Measurements from ENCODE around the gene KIAA1671. TPM values are rescaled to one million over a fixed set of nuclear protein-coding genes. Genes with fewer than 3 reads are reported as not detected.

The KIAA1671 gene
- total RNA-seq, 1 donor from 2014 or later = 17.3 TPM

GRCh38 chr22:25085930-25086901 lies 133.7 kb downstream of the KIAA1671 start:
- Histone ChIP-seq H4K20me1 (ENCODE audit: low read depth) (peaks cover 43% of the 10 kb centered on the region), H3K79me2 (ENCODE audit: low read depth) (peaks cover 4% of the 10 kb centered on the region), H3K9me3 (ENCODE audit: low read depth) (no peaks in the 10 kb centered on the region), H3K4me1 (peaks cover 12% of the 10 kb centered on the region), H3F3A (ENCODE audit: low read depth) (no peaks in the 10 kb centered on the region), H2AFZ (replicated peaks) (no peak overlapping the region), H3K4me2 (no peak overlapping the region), H3K9ac (no peak overlapping the region), H3K27ac (no peak overlapping the region), H3K36me3 (no peaks in the 10 kb centered on the region), H3K4me3 (no peak overlapping the region), H3K27me3 (no peaks in the 10 kb centered on the region)
- Mint-ChIP-seq H3K27ac (no peak overlapping the region), H3K4me1 (peaks cover 8% of the 10 kb centered on the region), H3K27me3 (ENCODE audit: insufficient read depth, low read depth) (peaks cover 3% of the 10 kb centered on the region), H3K9me3 (no peaks in the 10 kb centered on the region), H3K36me3 (no peaks in the 10 kb centered on the region), H3K4me3 (no peak overlapping the region)
- no peak for DNase-seq (ENCODE audit: low spot score)
- TF ChIP-seq EZH2phosphoT487 (IDR thresholded peaks at IDR 0.05) = no peak
- no peak for TF ChIP-seq CTCF (IDR thresholded peaks at IDR 0.05)
- no peak for TF ChIP-seq EZH2 (IDR thresholded peaks at IDR 0.05)

- Histone ChIP-seq H3K9me3 (ENCODE audit: low read depth) (no peaks in the 10 kb centered on the region), H3K27me3 (no peaks in the 10 kb centered on the region), H3K79me2 (ENCODE audit: low read depth) (peaks cover 4% of the 10 kb centered on the region), H3K27ac (no peak overlapping the region), H3K4me2 (no peak overlapping the region), H3F3A (ENCODE audit: low read depth) (no peaks in the 10 kb centered on the region), H3K4me1 (peaks cover 12% of the 10 kb centered on the region), H3K9ac (no peak overlapping the region), H2AFZ (replicated peaks) (no peak overlapping the region), H4K20me1 (ENCODE audit: low read depth) (peaks cover 39% of the 10 kb centered on the region), H3K36me3 (no peaks in the 10 kb centered on the region), H3K4me3 (no peak overlapping the region)
- H3K27me3 Mint-ChIP-seq (ENCODE audit: insufficient read depth, low read depth) = peaks cover 3% of the 10 kb centered on the region
- TF ChIP-seq EZH2 (IDR thresholded peaks at IDR 0.05) = no peak
- no peak for TF ChIP-seq EZH2phosphoT487 (IDR thresholded peaks at IDR 0.05)
- TF ChIP-seq CTCF (IDR thresholded peaks at IDR 0.05) = no peak
- H3K9me3 Mint-ChIP-seq = no peaks in the 10 kb centered on the region
- H3K4me1 Mint-ChIP-seq = peaks cover 8% of the 10 kb centered on the region
- DNase-seq (ENCODE audit: low spot score) = no peak
- H3K27ac Mint-ChIP-seq = no peak overlapping the region
- no peaks in the 10 kb centered on the region for H3K36me3 Mint-ChIP-seq
- no peak overlapping the region for H3K4me3 Mint-ChIP-seq
Observed at GRCh38 chr22:25086902-25087282, 134.4 kb downstream of the KIAA1671 start.

- Mint-ChIP-seq H3K36me3 (no peaks in the 10 kb centered on the region), H3K9me3 (no peaks in the 10 kb centered on the region), H3K4me1 (peaks cover 17% of the 10 kb centered on the region), H3K4me3 (no peak overlapping the region), H3K27me3 (ENCODE audit: insufficient read depth, low read depth) (peaks cover 3% of the 10 kb centered on the region), H3K27ac (no peak overlapping the region)
- Histone ChIP-seq H3K79me2 (ENCODE audit: low read depth) (no peaks in the 10 kb centered on the region), H3K27me3 (no peaks in the 10 kb centered on the region), H4K20me1 (ENCODE audit: low read depth) (peaks cover 28% of the 10 kb centered on the region), H3K4me2 (no peak overlapping the region), H2AFZ (replicated peaks) (no peak overlapping the region), H3F3A (ENCODE audit: low read depth) (no peaks in the 10 kb centered on the region), H3K4me1 (peaks cover 4% of the 10 kb centered on the region), H3K9me3 (ENCODE audit: low read depth) (no peaks in the 10 kb centered on the region), H3K36me3 (no peaks in the 10 kb centered on the region), H3K27ac (no peak overlapping the region), H3K9ac (no peak overlapping the region), H3K4me3 (no peak overlapping the region)
- DNase-seq (ENCODE audit: low spot score) = no peak
- TF ChIP-seq CTCF (IDR thresholded peaks at IDR 0.05) = no peak
- no peak for TF ChIP-seq EZH2phosphoT487 (IDR thresholded peaks at IDR 0.05)
- TF ChIP-seq EZH2 (IDR thresholded peaks at IDR 0.05) = no peak
Observed at GRCh38 chr22:25090225-25090890, 137.8 kb downstream of the KIAA1671 start.
